ENCODE results near the gene TNPO1. TPM values are rescaled to one million over a fixed set of nuclear protein-coding genes. Genes with fewer than 3 reads are reported as not detected.

TNPO1 gene
- total and polyA plus RNA-seq, 2 of the 13 experiments (the other 11 are each of a cell fraction or from before 2014, with no cell fraction given): 26.7 to 123 TPM

DNA sequence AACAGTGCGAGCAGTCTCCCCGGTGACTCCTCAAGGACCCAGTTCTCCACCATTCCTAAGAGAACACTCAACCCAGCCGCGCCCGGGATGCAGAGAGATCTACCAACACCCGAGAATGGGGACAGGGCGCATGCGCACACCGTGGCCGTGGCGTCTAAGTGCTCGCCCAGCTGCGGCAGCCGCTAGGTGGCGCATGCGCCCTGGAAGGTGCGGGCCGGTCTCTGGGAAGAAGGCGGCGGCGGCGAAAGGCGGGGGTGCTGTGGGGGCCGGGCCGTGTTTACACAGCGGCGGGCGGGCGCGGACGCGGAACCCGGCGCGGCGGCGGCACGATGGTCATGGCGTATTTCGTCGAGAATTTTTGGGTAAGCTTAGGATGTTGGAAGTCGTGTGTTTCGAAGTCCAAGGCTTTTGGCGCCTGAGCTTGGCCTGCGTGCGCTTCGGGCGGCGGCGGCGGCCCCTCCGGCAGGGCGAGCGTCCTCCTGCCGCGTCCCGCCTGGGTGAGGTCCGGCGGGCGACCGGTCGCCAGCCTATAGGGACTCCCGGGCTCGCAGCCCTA lies 139.4 kb downstream of the TNPO1 start, which contains the start of gene FCHO2 (continued):
- TF ChIP-seq PCBP1 (IDR thresholded peaks at IDR 0.05; ENCODE audit: borderline replicate concordance, low read depth, low read length) (0 out of 2 replicates have a peak, but pooled peaks have one; percentile 52), SCMH1 (CRISPR knock-in tag; IDR thresholded peaks at IDR 0.05; ENCODE audit: borderline replicate concordance) (no peak), SMAD3 (CRISPR knock-in tag; IDR thresholded peaks at IDR 0.05) (0 out of 2 replicates have a peak, but pooled peaks have one; percentile 19), HNRNPLL (IDR thresholded peaks at IDR 0.05; ENCODE audit: low read depth, low read length, poor library complexity, severe bottlenecking) (peak; percentile 68), AGO1 (IDR thresholded peaks at IDR 0.05; ENCODE audit: low read depth, low read length, poor library complexity, severe bottlenecking) (no peak), SALL2 (CRISPR knock-in tag; IDR thresholded peaks at IDR 0.05) (peak; percentile 28; the same call in 1 of the 2 replicates), XBP1 (CRISPR knock-in tag; IDR thresholded peaks at IDR 0.05) (no peak), ZNF883 (CRISPR knock-in tag; IDR thresholded peaks at IDR 0.05; ENCODE audit: not compliant biosample characterization) (peak; percentile 60), ZNF564 (CRISPR knock-in tag; IDR thresholded peaks at IDR 0.05) (0 out of 2 replicates have a peak, but pooled peaks have one; percentile 58), ZBTB38 (CRISPR knock-in tag; IDR thresholded peaks at IDR 0.05) (peak; percentile 56), ZNF616 (CRISPR knock-in tag; IDR thresholded peaks at IDR 0.05; ENCODE audit: low read depth) (no peak), ATRX (CRISPR knock-in tag; IDR thresholded peaks at IDR 0.05; ENCODE audit: borderline replicate concordance) (no peak), ZNF547 (CRISPR knock-in tag; IDR thresholded peaks at IDR 0.05) (peak; percentile 22; the same call in 1 of the 2 replicates), ETV6 (CRISPR knock-in tag; conservative IDR thresholded peaks at IDR 0.05) (no peak; the same call in 1 of the 2 replicates), NFIC (IDR thresholded peaks at IDR 0.05; ENCODE audit: low read length) (no peak), PAX8 (CRISPR knock-in tag; IDR thresholded peaks at IDR 0.05; ENCODE audit: borderline replicate concordance) (no peak), GZF1 (CRISPR knock-in tag; IDR thresholded peaks at IDR 0.05) (no peak), CHCHD3 (CRISPR knock-in tag; IDR thresholded peaks at IDR 0.05) (no peak), MAFF (IDR thresholded peaks at IDR 0.05; ENCODE audit: low read depth, low read length) (no peak)
- TF ChIP-seq, protein P1, sequence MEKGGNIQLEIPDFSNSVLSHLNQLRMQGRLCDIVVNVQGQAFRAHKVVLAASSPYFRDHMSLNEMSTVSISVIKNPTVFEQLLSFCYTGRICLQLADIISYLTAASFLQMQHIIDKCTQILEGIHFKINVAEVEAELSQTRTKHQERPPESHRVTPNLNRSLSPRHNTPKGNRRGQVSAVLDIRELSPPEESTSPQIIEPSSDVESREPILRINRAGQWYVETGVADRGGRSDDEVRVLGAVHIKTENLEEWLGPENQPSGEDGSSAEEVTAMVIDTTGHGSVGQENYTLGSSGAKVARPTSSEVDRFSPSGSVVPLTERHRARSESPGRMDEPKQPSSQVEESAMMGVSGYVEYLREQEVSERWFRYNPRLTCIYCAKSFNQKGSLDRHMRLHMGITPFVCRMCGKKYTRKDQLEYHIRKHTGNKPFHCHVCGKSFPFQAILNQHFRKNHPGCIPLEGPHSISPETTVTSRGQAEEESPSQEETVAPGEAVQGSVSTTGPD (CRISPR knock-in tag; IDR thresholded peaks at IDR 0.05): no peak
- TF ChIP-seq, protein P2, sequence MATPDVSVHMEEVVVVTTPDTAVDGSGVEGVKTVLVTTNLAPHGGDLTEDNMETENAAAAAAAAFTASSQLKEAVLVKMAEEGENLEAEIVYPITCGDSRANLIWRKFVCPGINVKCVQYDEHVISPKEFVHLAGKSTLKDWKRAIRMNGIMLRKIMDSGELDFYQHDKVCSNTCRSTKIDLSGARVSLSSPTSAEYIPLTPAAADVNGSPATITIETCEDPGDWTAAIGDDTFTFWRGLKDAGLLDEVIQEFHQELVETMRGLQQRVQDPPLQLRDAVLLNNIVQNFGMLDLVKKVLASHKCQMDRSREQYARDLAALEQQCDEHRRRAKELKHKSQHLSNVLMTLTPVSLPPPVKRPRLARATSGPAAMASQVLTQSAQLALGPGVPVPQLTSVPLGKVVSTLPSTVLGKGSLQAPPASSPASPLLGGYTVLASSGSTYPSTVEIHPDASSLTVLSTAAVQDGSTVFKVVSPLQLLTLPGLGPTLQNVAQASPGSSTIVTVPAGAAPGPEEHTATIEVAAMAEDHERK (CRISPR knock-in tag; IDR thresholded peaks at IDR 0.05; ENCODE audit: low read depth): peak; percentile 56; the same call in 1 of the 2 replicates
- TF ChIP-seq, protein P3, sequence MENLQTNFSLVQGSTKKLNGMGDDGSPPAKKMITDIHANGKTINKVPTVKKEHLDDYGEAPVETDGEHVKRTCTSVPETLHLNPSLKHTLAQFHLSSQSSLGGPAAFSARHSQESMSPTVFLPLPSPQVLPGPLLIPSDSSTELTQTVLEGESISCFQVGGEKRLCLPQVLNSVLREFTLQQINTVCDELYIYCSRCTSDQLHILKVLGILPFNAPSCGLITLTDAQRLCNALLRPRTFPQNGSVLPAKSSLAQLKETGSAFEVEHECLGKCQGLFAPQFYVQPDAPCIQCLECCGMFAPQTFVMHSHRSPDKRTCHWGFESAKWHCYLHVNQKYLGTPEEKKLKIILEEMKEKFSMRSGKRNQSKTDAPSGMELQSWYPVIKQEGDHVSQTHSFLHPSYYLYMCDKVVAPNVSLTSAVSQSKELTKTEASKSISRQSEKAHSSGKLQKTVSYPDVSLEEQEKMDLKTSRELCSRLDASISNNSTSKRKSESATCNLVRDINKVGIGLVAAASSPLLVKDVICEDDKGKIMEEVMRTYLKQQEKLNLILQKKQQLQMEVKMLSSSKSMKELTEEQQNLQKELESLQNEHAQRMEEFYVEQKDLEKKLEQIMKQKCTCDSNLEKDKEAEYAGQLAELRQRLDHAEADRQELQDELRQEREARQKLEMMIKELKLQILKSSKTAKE (CRISPR knock-in tag; IDR thresholded peaks at IDR 0.05; ENCODE audit: borderline replicate concordance): peak; percentile 83
- TF ChIP-seq, protein P4, sequence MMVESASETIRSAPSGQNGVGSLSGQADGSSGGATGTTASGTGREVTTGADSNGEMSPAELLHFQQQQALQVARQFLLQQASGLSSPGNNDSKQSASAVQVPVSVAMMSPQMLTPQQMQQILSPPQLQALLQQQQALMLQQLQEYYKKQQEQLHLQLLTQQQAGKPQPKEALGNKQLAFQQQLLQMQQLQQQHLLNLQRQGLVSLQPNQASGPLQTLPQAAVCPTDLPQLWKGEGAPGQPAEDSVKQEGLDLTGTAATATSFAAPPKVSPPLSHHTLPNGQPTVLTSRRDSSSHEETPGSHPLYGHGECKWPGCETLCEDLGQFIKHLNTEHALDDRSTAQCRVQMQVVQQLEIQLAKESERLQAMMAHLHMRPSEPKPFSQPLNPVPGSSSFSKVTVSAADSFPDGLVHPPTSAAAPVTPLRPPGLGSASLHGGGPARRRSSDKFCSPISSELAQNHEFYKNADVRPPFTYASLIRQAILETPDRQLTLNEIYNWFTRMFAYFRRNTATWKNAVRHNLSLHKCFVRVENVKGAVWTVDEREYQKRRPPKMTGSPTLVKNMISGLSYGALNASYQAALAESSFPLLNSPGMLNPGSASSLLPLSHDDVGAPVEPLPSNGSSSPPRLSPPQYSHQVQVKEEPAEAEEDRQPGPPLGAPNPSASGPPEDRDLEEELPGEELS (CRISPR knock-in tag; IDR thresholded peaks at IDR 0.05): peak; percentile 60; the same call in 1 of the 2 replicates
